ENCODE measurements around the gene KRT8. TPM values are rescaled to one million over a fixed set of nuclear protein-coding genes. Genes with fewer than 3 reads are reported as not detected.
A peak's percentile ranks its signal among the peaks of the same experiment; 100 is the strongest.

Gene KRT8
- total and polyA plus RNA-seq, 2 of the 13 experiments (the other 11 are each of a cell fraction or from before 2014, with no cell fraction given), result 498 to 718 TPM

GRCh38 chr12:52903855-52904508 is 894 bp downstream of the KRT8 start (continued):
- TF ChIP-seq ZBTB10 (CRISPR knock-in tag; IDR thresholded peaks at IDR 0.05; ENCODE audit: borderline replicate concordance) (peak; percentile 72; the same call in 1 of the 2 replicates), RAD51 (IDR thresholded peaks at IDR 0.05; ENCODE audit: borderline replicate concordance) (no peak), RXRB (CRISPR knock-in tag; IDR thresholded peaks at IDR 0.05; ENCODE audit: borderline replicate concordance) (peak; percentile 65), TEAD3 (CRISPR knock-in tag; optimal IDR thresholded peaks at IDR 0.05; ENCODE audit: borderline replicate concordance) (peak; percentile 10), GABPB1 (CRISPR knock-in tag; IDR thresholded peaks at IDR 0.05) (peak; percentile 54), TFDP2 (CRISPR knock-in tag; IDR thresholded peaks at IDR 0.05) (peak; percentile 53; the same call in 1 of the 2 replicates), ARNTL (CRISPR knock-in tag; IDR thresholded peaks at IDR 0.05) (no peak; the same call in 1 of the 2 replicates), ASH2L (IDR thresholded peaks at IDR 0.05; ENCODE audit: insufficient read length, low read depth, low read length) (peak; percentile 70), ZNF235 (CRISPR knock-in tag; IDR thresholded peaks at IDR 0.05; ENCODE audit: borderline replicate concordance) (no peak), NFIC (IDR thresholded peaks at IDR 0.05; ENCODE audit: low read length) (0 out of 2 replicates have a peak, but pooled peaks have one; percentile 16), ONECUT2 (CRISPR knock-in tag; IDR thresholded peaks at IDR 0.05) (peak; percentile 95), PPARG (CRISPR knock-in tag; conservative IDR thresholded peaks at IDR 0.05) (no peak), ZNF18 (CRISPR knock-in tag; IDR thresholded peaks at IDR 0.05; ENCODE audit: insufficient replicate concordance) (no peak), SKIL (CRISPR knock-in tag; IDR thresholded peaks at IDR 0.05; ENCODE audit: borderline replicate concordance) (peak; percentile 76; the same call in 1 of the 2 replicates), BRD4 (CRISPR knock-in tag; IDR thresholded peaks at IDR 0.05) (peak; percentile 35; the same call in 1 of the 2 replicates), ZNF577 (CRISPR knock-in tag; IDR thresholded peaks at IDR 0.05; ENCODE audit: borderline replicate concordance, low read depth) (no peak), CREM (IDR thresholded peaks at IDR 0.05) (peak; percentile 38; the same call in 1 of the 2 replicates), CREM (CRISPR knock-in tag; IDR thresholded peaks at IDR 0.05) (no peak), BRCA1 (CRISPR knock-in tag; IDR thresholded peaks at IDR 0.05) (0 out of 2 replicates have a peak, but pooled peaks have one; percentile 50), SIN3A (IDR thresholded peaks at IDR 0.05; ENCODE audit: borderline replicate concordance, low read depth, low read length) (peak; percentile 58; the same call in 1 of the 2 replicates), ZNF264 (CRISPR knock-in tag; IDR thresholded peaks at IDR 0.05) (peak; percentile 64; the same call in 1 of the 2 replicates), CC2D1A (CRISPR knock-in tag; IDR thresholded peaks at IDR 0.05) (no peak), MAF1 (CRISPR knock-in tag; IDR thresholded peaks at IDR 0.05; ENCODE audit: borderline replicate concordance) (0 out of 2 replicates have a peak, but pooled peaks have one; percentile 39)
